ENCODE measurements around the gene VAT1L.

The VAT1L gene

DNA sequence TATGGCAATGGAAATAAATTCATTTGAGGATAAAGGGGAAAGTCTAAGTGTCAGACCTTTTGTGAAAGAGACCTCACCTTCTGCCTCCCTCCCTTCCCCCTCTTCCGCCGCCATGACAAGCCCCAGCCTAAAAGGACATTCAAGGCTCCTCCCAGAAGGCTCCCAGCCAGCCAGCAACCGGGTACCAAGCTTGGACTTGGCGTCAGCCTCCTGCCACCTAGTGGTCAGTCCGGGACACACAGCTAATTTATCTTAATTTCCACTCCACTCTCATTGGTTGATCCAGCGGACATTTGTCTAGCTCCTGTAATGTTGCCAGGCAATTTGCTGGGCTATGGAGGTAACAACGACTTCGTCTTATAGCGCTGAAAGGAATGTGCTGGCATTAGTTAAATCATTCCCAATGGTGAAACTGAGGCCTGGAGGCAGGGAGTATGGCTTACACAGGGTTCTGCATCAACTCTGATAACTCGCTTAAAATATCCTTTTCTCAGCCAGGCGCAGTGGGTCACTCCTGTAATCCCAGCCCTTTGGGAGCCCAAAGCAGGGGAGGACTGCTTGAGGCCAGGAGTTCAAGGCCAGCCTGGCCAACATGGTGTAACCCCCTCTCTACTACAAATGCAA, 214.7 kb downstream of the VAT1L start:
- peak; percentile 61 for DNase-seq

DNA sequence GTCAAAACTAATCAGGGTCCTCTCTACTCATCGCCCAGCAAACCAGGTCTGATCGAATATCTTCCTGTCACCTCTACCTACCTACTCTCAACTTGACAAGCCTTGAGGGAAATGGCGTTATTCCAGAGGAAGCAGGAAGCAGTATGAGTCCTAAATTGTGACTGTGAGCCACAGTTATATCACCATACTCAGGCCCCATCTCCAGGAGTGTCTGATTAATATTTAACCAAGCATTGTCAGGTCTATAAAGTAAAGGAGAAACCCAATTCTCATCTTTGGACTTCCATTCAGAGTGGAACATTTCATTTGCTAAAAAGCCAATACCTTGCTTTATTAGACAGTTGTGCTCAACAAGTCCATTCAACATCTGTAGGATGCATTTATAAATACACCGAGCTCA, 216.2 kb downstream of the VAT1L start:
- DNase-seq, result no peak

DNA sequence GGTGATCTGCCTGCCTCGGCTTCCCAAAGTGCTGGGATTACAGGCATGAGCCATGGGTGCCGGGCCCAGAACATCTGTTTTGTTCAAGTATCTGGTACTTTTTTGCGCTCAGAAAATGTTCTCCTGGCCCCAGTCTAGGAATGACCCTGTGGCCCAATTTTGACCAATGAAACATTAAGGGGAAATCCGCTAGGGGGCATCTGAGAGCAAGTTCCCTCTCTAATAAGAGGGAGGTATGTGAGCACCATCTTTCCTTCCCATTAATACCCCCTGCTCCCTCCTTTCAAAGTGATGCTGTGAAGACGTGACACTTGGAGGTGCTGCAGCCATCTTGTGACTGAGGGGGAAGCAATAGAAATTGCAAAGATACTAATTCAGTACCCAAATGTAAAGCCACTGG, 217.5 kb downstream of the VAT1L start:
- DNase-seq, result peak; percentile 24

DNA sequence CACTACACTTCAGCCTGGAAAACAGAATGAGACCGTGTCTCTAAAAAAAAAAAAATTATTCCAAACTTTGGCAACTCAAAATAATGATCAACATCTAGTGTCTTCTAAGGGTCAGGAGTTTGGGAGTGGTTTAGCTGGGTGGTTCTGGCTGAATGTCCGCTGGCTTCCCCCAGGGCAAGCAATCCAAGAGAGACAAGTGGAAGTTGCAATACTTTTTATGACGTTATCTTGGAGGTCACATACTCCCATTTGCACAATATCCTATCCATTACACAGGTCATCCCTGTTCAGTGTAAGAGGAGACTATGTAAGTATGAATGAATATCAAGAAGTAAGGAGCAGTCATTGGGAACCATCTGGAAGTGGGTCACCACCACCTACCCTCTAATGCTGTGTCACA, 218.8 kb downstream of the VAT1L start:
- no peak for DNase-seq

DNA sequence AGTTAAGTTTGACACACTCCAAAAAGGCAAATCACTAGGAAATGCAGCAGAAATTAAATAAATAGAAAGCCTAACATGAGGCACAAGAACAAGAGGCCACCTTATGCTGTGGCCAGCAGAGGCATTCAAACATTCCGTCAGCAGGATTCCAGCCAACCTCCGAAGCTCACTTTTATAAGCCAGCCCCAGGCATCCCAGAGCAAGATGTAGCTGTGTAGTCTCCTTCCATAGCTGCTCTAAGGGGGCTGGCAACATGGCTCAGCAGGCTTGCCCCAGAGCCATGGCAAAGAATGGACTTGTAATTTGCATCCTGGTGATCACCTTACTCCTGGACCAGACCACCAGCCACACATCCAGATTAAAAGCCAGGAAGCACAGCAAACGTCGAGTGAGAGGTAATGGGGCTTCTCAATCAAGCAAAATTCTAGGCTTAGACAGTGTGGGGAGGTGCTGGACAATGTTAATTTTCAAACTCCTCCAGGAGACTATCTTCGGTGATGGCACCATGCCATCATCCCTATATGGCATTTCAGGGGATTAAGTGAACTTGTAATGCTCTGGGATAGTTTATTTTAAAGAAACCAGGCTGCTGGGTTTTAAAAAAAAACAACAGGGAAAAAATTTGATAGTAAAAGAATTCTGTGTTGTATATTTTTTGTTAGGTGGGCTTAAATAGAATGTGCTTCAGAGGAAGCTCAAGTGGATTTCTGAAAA, 234.1 kb downstream of the VAT1L start, which contains the start of gene CLEC3A:
Gene CLEC3A, plus strand, starts transcription at position 202 of the 714 bp plus-strand sequence. Its CDS starts 79 bp downstream, at position 281.
- no peak for DNase-seq

DNA sequence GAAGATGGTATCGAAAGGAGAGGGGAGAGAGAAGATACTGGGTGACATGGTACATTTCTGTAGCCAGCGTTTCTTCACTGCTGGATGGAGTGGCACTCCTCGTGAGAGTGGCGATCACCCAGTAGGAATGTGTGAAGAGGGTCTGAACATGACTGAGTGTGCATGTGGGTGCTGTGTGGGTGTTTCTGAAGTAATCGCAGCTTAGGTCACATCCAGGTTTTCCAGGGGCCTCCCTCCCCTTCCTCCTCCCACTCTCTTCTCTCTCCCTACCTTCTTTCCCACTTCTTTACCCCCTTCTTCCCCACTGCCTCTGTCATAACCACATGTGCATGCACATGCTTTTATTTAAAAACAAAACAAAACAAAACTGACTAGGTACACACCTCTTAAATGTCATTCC, 235.8 kb downstream of the VAT1L start:
- DNase-seq, result no peak

DNA sequence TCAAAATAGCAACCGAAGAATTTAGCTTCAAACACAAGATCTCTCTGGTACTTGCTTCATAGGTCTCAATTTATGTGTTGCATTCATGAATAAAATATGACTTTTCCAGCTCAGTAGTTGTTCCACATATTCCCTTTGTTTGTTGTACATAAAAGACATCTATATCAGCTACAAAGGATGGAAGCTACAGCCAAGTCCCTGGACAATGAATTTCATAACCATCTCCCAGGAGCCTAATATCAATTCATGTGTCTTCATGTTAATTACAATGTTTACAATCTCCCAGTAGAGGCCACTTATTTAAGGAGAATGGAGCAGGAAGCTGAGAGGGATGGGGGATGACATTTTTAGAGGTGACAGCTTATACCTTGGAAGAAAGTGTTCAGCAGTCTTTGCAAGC, 237.3 kb downstream of the VAT1L start:
- no peak for DNase-seq

DNA sequence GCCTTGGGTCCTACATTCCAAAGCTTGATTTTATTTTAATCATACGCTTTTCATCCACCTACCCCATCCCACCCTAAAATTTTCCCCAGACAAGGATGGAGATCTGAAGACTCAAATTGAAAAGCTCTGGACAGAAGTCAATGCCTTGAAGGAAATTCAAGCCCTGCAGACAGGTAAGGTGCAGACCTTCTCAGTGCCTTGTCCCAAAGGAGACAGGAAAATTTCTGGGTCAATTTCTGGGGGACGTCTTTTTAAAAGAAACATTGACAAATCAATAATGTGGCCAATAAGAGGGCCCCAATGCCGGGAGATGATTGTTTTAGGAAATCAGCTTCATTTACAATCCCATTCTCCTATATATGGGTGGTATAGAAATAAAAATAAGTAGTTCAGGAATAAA, 239.7 kb downstream of the VAT1L start:
- no peak for DNase-seq

Data from 8988T (cell line).